ENCODE measurements around the gene TMCO2.

GRCh38 chr1:40264354-40264781, 16.6 kb downstream of the TMCO2 start:
- TF ChIP-seq POLR2A (IDR thresholded peaks at IDR 0.05; ENCODE audit: low read length), result no peak
- no peak for TF ChIP-seq GATA1 (IDR thresholded peaks at IDR 0.05; ENCODE audit: low read depth, low read length)

Measured in erythroblast (primary cell).